GM13976 (cell line): ENCODE data around the gene NRXN2.
A peak's percentile ranks its signal among the peaks of the same experiment; 100 is the strongest.

Experiments
- DNase-seq: peaks from one replicate; pipeline ENCODE4 v3.0.0; 2012; ENCODE audit warnings: low spot score
- CTCF ChIP-seq: IDR thresholded peaks from 2 replicates; pipeline ENCODE4 v1.5.1; 2012; ENCODE audit warnings: borderline replicate concordance, mild to moderate bottlenecking; ENCODE audit not compliant: insufficient read depth; ENCODE audit errors: extremely low read depth, missing control alignments, control extremely low read depth
- in situ Hi-C: fragments of 300-500 bp; cut with MboI; formaldehyde crosslinking; loops from one replicate; pipeline ENCODE4 v1.12.0; 2022; ENCODE audit warnings: low sequenced_read_pairs, mixed read lengths, inconsistent platforms; ENCODE audit not compliant: unreplicated experiment

Gene NRXN2

GRCh38 chr11:64653388-64653973, 69.5 kb downstream of the NRXN2 start:
- no peak for TF ChIP-seq CTCF
- in situ Hi-C loops, result no loop called here
- DNase-seq, result no peak

- in situ Hi-C loops, result no loop called here
- TF ChIP-seq CTCF, result peak; percentile 79
- DNase-seq, result peak; percentile 89
Measured at GRCh38 chr11:64652586-64653387, 70.2 kb downstream of the NRXN2 start.

GRCh38 chr11:64650923-64651523, 72.0 kb downstream of the NRXN2 start:
- in situ Hi-C loops, result no loop called here
- peak; percentile 32 for TF ChIP-seq CTCF
- peak; percentile 67 for DNase-seq

GRCh38 chr11:64649291-64649697, 73.7 kb downstream of the NRXN2 start:
- peak; percentile 23 for TF ChIP-seq CTCF
- peak; percentile 64 for DNase-seq
- in situ Hi-C loops, result no loop called here

- TF ChIP-seq CTCF, result no peak
- no peak for DNase-seq
- in situ Hi-C loops, result no loop called here
Measured at GRCh38 chr11:64648551-64648950, 74.4 kb downstream of the NRXN2 start.

- no peak for TF ChIP-seq CTCF
- in situ Hi-C loops, result no loop called here
- DNase-seq, result no peak
Measured at GRCh38 chr11:64647019-64647779, 75.8 kb downstream of the NRXN2 start.
